Spleen (tissue), 11 donors: ENCODE data around the gene DLG5. TPM values are rescaled to one million over a fixed set of nuclear protein-coding genes. Genes with fewer than 3 reads are reported as not detected.
A peak's percentile ranks its signal among the peaks of the same experiment; 100 is the strongest.

Source experiments
- DNase-seq: peaks from one replicate; pipeline ENCODE4 v3.0.0-alpha.2; 2020
- H3K27ac ChIP-seq, 8 donors: fragments of 200-600 bp; sonication (generic) in 7 of 8; 1 replicate in 4 of 8; 2 replicates in 4 of 8; pipeline versions ENCODE4 v1.5.0 to v1.8.0; 2016 to 2021; ENCODE audit warnings: inconsistent platforms in 4 of 8, mild to moderate bottlenecking in 4 of 8, moderate library complexity in 1 of 8
- H3K27me3 ChIP-seq, 7 donors: fragments of 200-600 bp; sonication (generic) in 6 of 7; replicated peaks in 1 of 7; 1 replicate in 4 of 7; 2 replicates in 3 of 7; pipeline versions ENCODE4 v1.5.0 to v1.8.0; 2016 to 2021; ENCODE audit warnings: inconsistent platforms in 3 of 7, mild to moderate bottlenecking in 1 of 7
- H3K36me3 ChIP-seq, 6 donors: fragments of 200-600 bp; sonication (generic) in 5 of 6; 1 replicate in 4 of 6; 2 replicates in 2 of 6; pipeline versions ENCODE4 v1.5.0 to v1.8.0; 2016 to 2021; ENCODE audit warnings: inconsistent platforms in 2 of 6
- H3K4me1 ChIP-seq, 6 donors: fragments of 200-600 bp; sonication (generic) in 5 of 6; 1 replicate in 3 of 6; 2 replicates in 3 of 6; pipeline versions ENCODE4 v1.5.0 to v1.8.0; 2016 to 2021; ENCODE audit warnings: inconsistent platforms in 3 of 6
- H3K4me3 ChIP-seq, 8 donors: fragments of 200-600 bp; sonication (generic) in 7 of 8; 1 replicate in 4 of 8; 2 replicates in 4 of 8; pipeline versions ENCODE4 v1.5.0 to v1.8.0; 2016 to 2021; ENCODE audit warnings: inconsistent platforms in 4 of 8, mild to moderate bottlenecking in 4 of 8, moderate library complexity in 2 of 8
- H3K9me3 ChIP-seq, 8 donors: fragments of 200-600 bp; sonication (generic) in 7 of 8; 1 replicate in 4 of 8; 2 replicates in 4 of 8; pipeline versions ENCODE4 v1.5.0 to v1.8.0; 2016 to 2021; ENCODE audit warnings: inconsistent platforms in 4 of 8
- CTCF ChIP-seq, 11 experiments: fragments of 200-600 bp in 7 of 11; fragments of 450-650 bp in 4 of 11; sonication (generic) in 4 of 11; IDR thresholded peaks in 8 of 11; conservative IDR thresholded peaks in 3 of 11; 1 replicate in 7 of 11; 2 replicates in 4 of 11; pipeline versions ENCODE4 v1.4.0 to v1.8.0; 2016 to 2021; ENCODE audit warnings: antibody characterized with exemption in 11 of 11, inconsistent platforms in 4 of 11, mild to moderate bottlenecking in 1 of 11
- POLR2A ChIP-seq, 3 donors: fragments of 450-650 bp; IDR thresholded peaks; one replicate each; pipeline ENCODE4 v1.5.1; 2017; ENCODE audit warnings: antibody characterized with exemption in 3 of 3, mild to moderate bottlenecking in 1 of 3
- POLR2AphosphoS5 ChIP-seq, 3 donors: sonication (generic); formaldehyde crosslinking; IDR thresholded peaks; one replicate each; pipeline ENCODE4 v1.5.1; 2017; ENCODE audit warnings: antibody characterized with exemption in 3 of 3
- WGBS, 5 donors: extraction: QIAGEN DNeasy Blood & Tissue Kit in 3 of 5; methylation state at CpG; one replicate each; pipeline versions ENCODE4 v1.1.5 to v1.1.7; 2013 to 2018; 5-methylcytosine and 5-hydroxymethylcytosine counted together
- intact Hi-C: fragments of 100-400 bp; cut with DNase I; formaldehyde crosslinking; loops from one replicate; pipeline ENCODE4 v1.15.0; 2023; ENCODE audit warnings: low total_unique reads
- polyA plus RNA-seq, 3 donors: library from polyadenylated mRNA; stranded (reverse); fragments of 200-250 nt; gene quantifications; one replicate each; pipeline ENCODE4 v1.2.1, GENCODE V29; 2013
- total RNA-seq, 7 donors: library from RNA; depleted of rRNA in 3 of 7; stranded (reverse); fragments of >200 nt in 3 of 7; fragmentation: NEBNext Ultra II Directional in 4 of 7; extraction: Animal tissue kit (Norgen Biotek cat#: 25700) in 4 of 7; gene quantifications; one replicate each; pipeline versions ENCODE4 v1.1.0 to v1.2.1, GENCODE V29; 2016 to 2021
- donor health status: healthy with polysubstance abuse.
- donor health status: DM: no; HTN: no; CAD: no; lungs with moderate emphysema.
- donor health status: DM: no; HTN: no; CAD: no.
- donor health status: Bipolar disorder and iron deficiency.
- donor health status: healthy.
- donor health status: DM: no; HTN: no; CAD: no.
- donor health status: DM: yes; HTN: yes; CAD: no.

DLG5 gene
- total and polyA plus RNA-seq, 10 donors = 2.0 to 14.4 (median 8.8) TPM

GRCh38 chr10:77840636-77841035 lies 85.9 kb downstream of the DLG5 start:
- intact Hi-C loops = no loop called here

DNA sequence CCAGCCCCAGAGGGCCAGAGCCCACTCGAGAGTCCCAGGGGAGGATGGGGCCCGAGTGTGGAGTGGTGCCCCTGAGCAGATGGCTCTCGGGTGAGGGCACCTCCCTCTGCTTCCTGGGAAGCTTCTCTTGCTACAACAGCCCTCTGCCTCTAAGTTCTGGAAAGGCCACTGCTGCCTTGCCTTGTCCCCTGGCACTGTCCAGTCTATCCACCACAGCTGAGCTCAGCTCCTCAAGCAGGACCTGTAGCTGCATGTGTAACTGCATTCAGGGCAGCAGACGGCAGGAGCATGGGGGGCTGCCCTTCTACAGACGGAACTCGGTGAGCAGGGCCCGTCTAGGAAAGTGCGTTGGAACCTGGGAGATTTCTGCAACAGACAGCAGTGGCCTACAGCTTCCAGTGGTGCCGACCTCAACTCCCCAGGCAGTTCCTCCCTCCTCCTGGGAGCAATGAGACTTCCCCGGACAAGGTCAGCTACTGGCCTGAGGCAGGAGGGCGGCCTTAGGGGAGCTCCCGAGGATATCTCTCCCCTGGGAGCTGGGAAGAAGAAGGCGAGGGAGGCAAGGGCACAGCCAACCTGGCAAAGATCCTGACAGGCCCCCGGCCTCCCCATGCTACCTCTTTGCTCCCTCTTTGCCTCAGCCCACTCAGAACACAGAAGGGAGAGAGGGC lies 88.5 kb downstream of the DLG5 start:
- no peaks in the 10 kb centered on the region for H3K27me3 ChIP-seq
- H3K9me3 ChIP-seq = no peaks in the 10 kb centered on the region
- H3K4me3 ChIP-seq = no peak overlapping the region
- H3K4me1 ChIP-seq = peaks cover 0 to 26% (median 16%) of the 10 kb centered on the region in 6 donors
- intact Hi-C loops = loop anchor here (10.0 kb wide), 1 partner anchor 123 kb away; no protein-coding TSS in a partner anchor
- no peak for TF ChIP-seq POLR2A (IDR thresholded peaks at IDR 0.05)
- TF ChIP-seq POLR2AphosphoS5 (IDR thresholded peaks at IDR 0.05) = no peak
- TF ChIP-seq CTCF (IDR thresholded peaks at IDR 0.05 in 8 of 11, conservative IDR thresholded peaks at IDR 0.05 in 3 of 11) = no peak
- H3K36me3 ChIP-seq = peaks cover 0 to 47% (median 3%) of the 10 kb centered on the region in 6 donors
- 81 to 87% (median 85%) methylated on average over 12 to 14 of the region's 14 CpGs for WGBS, 5 donors
- peak; percentile 79 for DNase-seq
- peak overlapping the region in 4 of 8 donors; percentile 5 to 83 (median 80) for H3K27ac ChIP-seq

More at GRCh38 chr10:77840636-77841035, 85.9 kb downstream of the DLG5 start:
- 85 to 95% (median 91%) methylated on average over 8 of the region's 8 CpGs for WGBS, 5 donors
- Histone ChIP-seq H3K27ac (no peak overlapping the region), H3K4me3 (no peak overlapping the region), H3K9me3 (no peaks in the 10 kb centered on the region), H3K4me1 (peaks cover 0 to 26% (median 12%) of the 10 kb centered on the region in 6 donors), H3K27me3 (no peaks in the 10 kb centered on the region), H3K36me3 (peaks cover 0 to 33% (median 3%) of the 10 kb centered on the region in 6 donors)
- TF ChIP-seq CTCF (IDR thresholded peaks at IDR 0.05 in 8 of 11, conservative IDR thresholded peaks at IDR 0.05 in 3 of 11) (no peak), POLR2AphosphoS5 (IDR thresholded peaks at IDR 0.05) (no peak), POLR2A (IDR thresholded peaks at IDR 0.05) (no peak)
- DNase-seq = peak; percentile 57

- no peak overlapping the region for H3K4me3 ChIP-seq
- intact Hi-C loops = loop anchor here (10.0 kb wide), 1 partner anchor 123 kb away; no protein-coding TSS in a partner anchor
- TF ChIP-seq POLR2A (IDR thresholded peaks at IDR 0.05) (no peak), CTCF (IDR thresholded peaks at IDR 0.05 in 8 of 11, conservative IDR thresholded peaks at IDR 0.05 in 3 of 11) (peak in 3 of 11 experiments; percentile 28 to 38 (median 30))
- WGBS, 5 donors = 70 to 84% (median 77%) methylated on average over 9 to 10 of the region's 10 CpGs
- peaks cover 0 to 52% (median 5%) of the 10 kb centered on the region in 6 donors for H3K36me3 ChIP-seq
- no peaks in the 10 kb centered on the region for H3K27me3 ChIP-seq
- DNase-seq = peak; percentile 80
- H3K27ac ChIP-seq = peak overlapping the region in 4 of 8 donors; percentile 78 to 83 (median 81)
- H3K4me1 ChIP-seq = peaks cover 0 to 26% (median 16%) of the 10 kb centered on the region in 6 donors
- no peaks in the 10 kb centered on the region for H3K9me3 ChIP-seq
These were observed 89.2 kb downstream of the DLG5 start for GRCh38 chr10:77837248-77837924.
